HepG2 (cell line): ENCODE results near the gene KRTAP10-10. TPM values are rescaled to one million over a fixed set of nuclear protein-coding genes. Genes with fewer than 3 reads are reported as not detected.

Experiments used
- ESRRA ChIP-seq: sonication (generic); formaldehyde crosslinking; IDR thresholded peaks from 2 replicates; pipeline ENCODE4 v1.5.1; 2020; ENCODE audit warnings: mild to moderate bottlenecking, low read depth, missing genetic modification reagents
- ETS1 ChIP-seq: sonication (generic); formaldehyde crosslinking; IDR thresholded peaks from 2 replicates; pipeline ENCODE4 v1.4.0; 2020; ENCODE audit warnings: missing genetic modification reagents
- GATAD2A ChIP-seq: IDR thresholded peaks from 2 replicates; pipeline ENCODE4 v1.6.1; 2016
- HDAC1 ChIP-seq: sonication (generic); formaldehyde crosslinking; IDR thresholded peaks from 2 replicates; pipeline ENCODE4 v1.5.1; 2020; ENCODE audit warnings: mild to moderate bottlenecking, missing genetic modification reagents
- HES4 ChIP-seq: sonication (generic); formaldehyde crosslinking; IDR thresholded peaks from 2 replicates; pipeline ENCODE4 v1.9.0; 2021; ENCODE audit warnings: mild to moderate bottlenecking, missing genetic modification reagents, borderline replicate concordance
- HHEX ChIP-seq: IDR thresholded peaks from 2 replicates; pipeline ENCODE4 v1.6.1; 2016; ENCODE audit warnings: control low read depth
- JARID2 ChIP-seq: sonication (generic); formaldehyde crosslinking; IDR thresholded peaks from 2 replicates; pipeline ENCODE4 v1.8.1; 2023; ENCODE audit warnings: missing genetic modification reagents, inconsistent platforms; ENCODE audit not compliant: insufficient replicate concordance
- MXD3 ChIP-seq: IDR thresholded peaks from 2 replicates; pipeline ENCODE4 v1.6.1; 2016; ENCODE audit warnings: mild to moderate bottlenecking, missing biosample characterization, missing genetic modification reagents
- NFAT5 ChIP-seq: sonication (generic); formaldehyde crosslinking; IDR thresholded peaks from 2 replicates; pipeline ENCODE4 v1.4.0; 2020; ENCODE audit warnings: missing genetic modification reagents
- RNF2 ChIP-seq: fragments of 450-650 bp; conservative IDR thresholded peaks from 2 replicates; pipeline ENCODE4 v1.6.1; 2016; ENCODE audit warnings: low read depth
- STAG1 ChIP-seq: sonication (generic); formaldehyde crosslinking; IDR thresholded peaks from 2 replicates; pipeline ENCODE4 v1.4.0; 2020; ENCODE audit warnings: missing genetic modification reagents
- TARDBP ChIP-seq: sonication (generic); formaldehyde crosslinking; IDR thresholded peaks from 2 replicates; pipeline ENCODE4 v1.8.0; 2022; ENCODE audit warnings: mild to moderate bottlenecking, missing genetic modification reagents
- U2AF2 ChIP-seq: fragments of 200-400 bp; formaldehyde crosslinking; IDR thresholded peaks from 2 replicates; pipeline ENCODE4 v1.6.1; 2017; ENCODE audit warnings: low read depth, mild to moderate bottlenecking, low read length
- ZBTB34 ChIP-seq: sonication (generic); formaldehyde crosslinking; IDR thresholded peaks from 2 replicates; pipeline ENCODE4 v1.8.0; 2022; ENCODE audit warnings: mild to moderate bottlenecking, missing genetic modification reagents
- ZBTB38 ChIP-seq: sonication (generic); formaldehyde crosslinking; IDR thresholded peaks from 2 replicates; pipeline ENCODE4 v1.5.1; 2020; ENCODE audit warnings: mild to moderate bottlenecking, missing genetic modification reagents
- ZNF230 ChIP-seq: sonication (generic); formaldehyde crosslinking; IDR thresholded peaks from 2 replicates; pipeline ENCODE4 v1.4.0; 2020; ENCODE audit warnings: mild to moderate bottlenecking, missing genetic modification reagents
- ZNF350 ChIP-seq: sonication (generic); formaldehyde crosslinking; IDR thresholded peaks from 2 replicates; pipeline ENCODE4 v1.4.0; 2020; ENCODE audit warnings: mild to moderate bottlenecking, low read depth, missing genetic modification reagents, borderline replicate concordance
- ZNF546 ChIP-seq: sonication (generic); formaldehyde crosslinking; conservative IDR thresholded peaks from 2 replicates; pipeline ENCODE4 v1.8.1; 2023; ENCODE audit warnings: mild to moderate bottlenecking, missing genetic modification reagents
- ZNF549 ChIP-seq: sonication (generic); formaldehyde crosslinking; IDR thresholded peaks from 2 replicates; pipeline ENCODE4 v1.5.0; 2020; ENCODE audit warnings: missing genetic modification reagents
- ZNF619 ChIP-seq: sonication (generic); formaldehyde crosslinking; IDR thresholded peaks from 2 replicates; pipeline ENCODE4 v1.4.0; 2020; ENCODE audit warnings: mild to moderate bottlenecking, missing genetic modification reagents
- ZNF768 ChIP-seq: sonication (generic); formaldehyde crosslinking; IDR thresholded peaks from 2 replicates; pipeline ENCODE4 v1.4.0; 2020; ENCODE audit warnings: missing genetic modification reagents
- polyA plus RNA-seq, 8 experiments: library from polyadenylated mRNA; depleted of rRNA in 3 of 8; stranded (reverse) in 7 of 8; unstranded in 1 of 8; fragments of >200 nt; fragmentation: Illumina TruSeq in 4 of 8; extraction: Trizol in 4 of 8; gene quantifications; 2 replicates each; pipeline versions ENCODE4 v1.2.1 to v1.2.3, GENCODE V29; 2011 to 2016; ENCODE audit warnings: low read depth in 4 of 8, missing spikeins in 1 of 8, mixed read lengths in 1 of 8; ENCODE audit not compliant: insufficient read depth in 1 of 8
- total RNA-seq, 5 experiments: library from RNA; depleted of rRNA; stranded (reverse); fragments of >200 nt; fragmentation: Illumina TruSeq; extraction: Trizol; gene quantifications; 2 replicates each; pipeline ENCODE4 v1.2.3, GENCODE V29; 2016; ENCODE audit warnings: low read depth in 1 of 5

Gene KRTAP10-10
- total and polyA plus RNA-seq, 2 of the 13 experiments (the other 11 are each of a cell fraction or from before 2014, with no cell fraction given): not detected

- peak; percentile 49; the same call in 1 of the 2 replicates for TF ChIP-seq ESRRA (CRISPR knock-in tag)
- TF ChIP-seq NFAT5 (CRISPR knock-in tag): 0 out of 2 replicates have a peak, but pooled peaks have one; percentile 67
- no peak for TF ChIP-seq ZNF230
- TF ChIP-seq ZNF768 (CRISPR knock-in tag): no peak
- peak; percentile 54; the same call in 1 of the 2 replicates for TF ChIP-seq MXD3 (CRISPR knock-in tag)
- peak; percentile 71 for TF ChIP-seq ZBTB38
- peak; percentile 86 for TF ChIP-seq ZNF619 (CRISPR knock-in tag)
- no peak for TF ChIP-seq HHEX (CRISPR knock-in tag)
- TF ChIP-seq ZBTB34 (CRISPR knock-in tag): 0 out of 2 replicates have a peak, but pooled peaks have one; percentile 48
- TF ChIP-seq JARID2 (CRISPR knock-in tag): peak; percentile 47
- TF ChIP-seq ETS1 (CRISPR knock-in tag): 0 out of 2 replicates have a peak, but pooled peaks have one; percentile 24
- 0 out of 2 replicates have a peak, but pooled peaks have one; percentile 74 for TF ChIP-seq ZNF546
- peak; percentile 90 for TF ChIP-seq HDAC1
- TF ChIP-seq HES4: peak; percentile 66
- TF ChIP-seq ZNF350 (CRISPR knock-in tag): peak; percentile 54; the same call in 1 of the 2 replicates
- peak; percentile 16; the same call in 1 of the 2 replicates for TF ChIP-seq STAG1 (CRISPR knock-in tag)
- no peak for TF ChIP-seq U2AF2
- peak; percentile 95 for TF ChIP-seq GATAD2A (CRISPR knock-in tag)
- TF ChIP-seq ZNF549: peak; percentile 81; the same call in 1 of the 2 replicates
- peak; percentile 74 for TF ChIP-seq TARDBP (CRISPR knock-in tag)
- peak; percentile 93 for TF ChIP-seq RNF2
Observed at GRCh38 chr21:44593598-44594405, 43.4 kb upstream of the KRTAP10-10 start (continued).
